Measurements from ENCODE around the gene CST5.
"Not testable (repeated sequence)": the region's sequence is repeated elsewhere in the genome, so short reads cannot be mapped to it uniquely, and the experiment has no call there.

The CST5 gene

DNA sequence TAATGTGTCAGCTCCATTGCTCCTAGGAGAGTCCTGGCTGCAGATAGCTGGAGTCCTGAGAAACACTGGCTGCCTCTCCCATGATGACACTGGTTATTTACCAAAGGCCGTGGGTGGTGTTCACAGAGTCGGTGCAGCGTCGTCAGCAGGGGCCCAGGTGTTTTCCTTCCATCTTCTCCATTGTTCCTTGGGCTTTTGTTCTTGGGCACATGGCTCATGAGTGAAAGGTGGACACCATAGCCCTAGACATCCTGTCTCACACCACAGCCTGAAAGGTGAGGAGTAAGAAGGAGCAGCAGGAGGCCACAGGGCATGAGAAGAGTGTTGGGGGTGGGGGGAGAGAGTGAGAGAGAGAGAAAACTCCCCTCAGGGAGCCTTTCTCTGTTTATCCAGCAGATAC, 9.1 kb downstream of the CST5 start:
- Histone ChIP-seq H3K27ac (no peak overlapping the region), H3K9me3 (no peaks in the 10 kb centered on the region), H3K36me3 (no peaks in the 10 kb centered on the region), H3K4me3 (no peak overlapping the region), H3K27me3 (peaks cover 0 to 3% of the 10 kb centered on the region in 2 donors), H3K4me1 (no peaks in the 10 kb centered on the region)
- TF ChIP-seq, protein P1, sequence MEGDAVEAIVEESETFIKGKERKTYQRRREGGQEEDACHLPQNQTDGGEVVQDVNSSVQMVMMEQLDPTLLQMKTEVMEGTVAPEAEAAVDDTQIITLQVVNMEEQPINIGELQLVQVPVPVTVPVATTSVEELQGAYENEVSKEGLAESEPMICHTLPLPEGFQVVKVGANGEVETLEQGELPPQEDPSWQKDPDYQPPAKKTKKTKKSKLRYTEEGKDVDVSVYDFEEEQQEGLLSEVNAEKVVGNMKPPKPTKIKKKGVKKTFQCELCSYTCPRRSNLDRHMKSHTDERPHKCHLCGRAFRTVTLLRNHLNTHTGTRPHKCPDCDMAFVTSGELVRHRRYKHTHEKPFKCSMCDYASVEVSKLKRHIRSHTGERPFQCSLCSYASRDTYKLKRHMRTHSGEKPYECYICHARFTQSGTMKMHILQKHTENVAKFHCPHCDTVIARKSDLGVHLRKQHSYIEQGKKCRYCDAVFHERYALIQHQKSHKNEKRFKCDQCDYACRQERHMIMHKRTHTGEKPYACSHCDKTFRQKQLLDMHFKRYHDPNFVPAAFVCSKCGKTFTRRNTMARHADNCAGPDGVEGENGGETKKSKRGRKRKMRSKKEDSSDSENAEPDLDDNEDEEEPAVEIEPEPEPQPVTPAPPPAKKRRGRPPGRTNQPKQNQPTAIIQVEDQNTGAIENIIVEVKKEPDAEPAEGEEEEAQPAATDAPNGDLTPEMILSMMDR (IDR thresholded peaks at IDR 0.05), result no peak
- intact Hi-C loops (cut with DNase I; ENCODE audit: low total_unique reads), result no loop called here
- DNase-seq, result no peak

DNA sequence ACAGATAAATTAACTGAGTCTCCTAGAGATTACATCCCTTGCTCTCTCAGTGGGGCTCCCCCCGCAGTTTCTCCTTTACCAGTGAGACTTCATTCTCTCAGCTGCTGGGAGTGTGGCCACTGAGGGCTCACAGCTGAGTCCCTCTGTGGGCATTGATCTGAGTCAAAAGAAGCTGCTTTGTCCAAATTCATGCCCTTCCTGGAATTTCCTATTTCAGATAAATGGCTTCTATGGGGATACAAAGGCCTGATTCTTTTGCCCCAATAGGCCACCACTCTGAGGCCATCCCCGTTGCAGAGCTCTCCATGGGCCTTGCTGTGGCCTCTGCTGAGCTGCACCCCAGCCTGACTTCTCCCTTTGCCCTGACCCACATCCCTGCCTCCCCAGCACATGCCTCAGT, 10.0 kb downstream of the CST5 start:
- Histone ChIP-seq H3K4me3 (no peak overlapping the region), H3K27ac (no peak overlapping the region), H3K27me3 (peaks cover 0 to 3% of the 10 kb centered on the region in 2 donors), H3K36me3 (no peaks in the 10 kb centered on the region), H3K9me3 (no peaks in the 10 kb centered on the region), H3K4me1 (no peaks in the 10 kb centered on the region)
- TF ChIP-seq, protein P1 (IDR thresholded peaks at IDR 0.05), result no peak
- intact Hi-C loops (cut with DNase I; ENCODE audit: low total_unique reads), result no loop called here
- no peak for DNase-seq

DNA sequence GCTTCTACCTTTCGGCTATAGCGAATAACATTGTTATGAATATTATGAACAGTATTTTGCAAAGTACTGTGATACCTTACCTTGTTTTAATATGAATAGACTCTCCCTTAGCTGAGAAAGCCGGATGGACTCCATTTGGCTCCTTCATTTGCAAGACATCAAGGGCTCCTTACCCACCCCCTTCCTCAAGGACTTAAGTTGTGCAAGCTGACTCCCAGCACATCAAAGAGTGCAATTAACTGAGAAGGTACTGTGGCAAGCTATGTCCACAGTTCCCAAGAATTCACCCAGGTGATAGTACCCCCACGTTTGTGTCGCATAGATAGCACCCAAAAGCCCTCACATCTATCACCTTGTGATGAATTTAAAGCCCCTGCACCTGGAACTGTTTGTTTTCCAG, 11.2 kb downstream of the CST5 start:
- intact Hi-C loops (cut with DNase I; ENCODE audit: low total_unique reads), result no loop called here
- Histone ChIP-seq H3K27me3 (peaks cover 0 to 3% of the 10 kb centered on the region in 2 donors), H3K9me3 (peaks cover 0 to under 1% (median 0%) of the 10 kb centered on the region in 3 donors), H3K4me1 (no peaks in the 10 kb centered on the region), H3K4me3 (no peak overlapping the region), H3K27ac (no peak overlapping the region), H3K36me3 (no peaks in the 10 kb centered on the region)
- DNase-seq, result no peak
- TF ChIP-seq, protein P1 (IDR thresholded peaks at IDR 0.05), result no peak

DNA sequence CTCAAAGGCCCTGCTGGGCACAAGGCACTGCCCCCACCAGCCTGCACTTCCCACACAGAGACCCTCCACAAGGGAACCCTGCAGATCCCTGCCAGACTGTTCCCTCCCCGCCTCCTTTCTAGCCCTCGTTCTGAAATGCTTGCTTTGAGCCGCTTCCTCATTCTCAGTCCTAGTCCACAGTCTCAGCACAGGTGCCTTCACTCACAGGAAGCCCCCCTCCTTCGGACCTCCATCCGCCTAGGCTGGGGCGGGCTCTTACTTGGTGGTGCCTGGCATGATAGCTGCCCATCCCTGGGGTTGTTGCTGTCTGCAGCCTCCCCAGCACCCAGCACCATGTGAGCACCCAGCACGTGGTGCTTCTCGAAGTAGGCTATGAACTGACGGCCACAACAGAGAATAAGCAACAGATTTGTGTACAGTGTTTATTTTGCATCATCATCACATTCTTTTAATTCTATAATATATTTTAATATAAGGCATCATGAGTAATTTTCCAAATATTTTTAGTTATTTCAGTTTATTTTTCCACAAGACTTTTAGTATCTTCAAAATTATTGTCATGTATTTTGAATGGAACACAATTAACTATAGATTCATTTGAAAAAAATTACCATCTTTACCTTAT, 12.3 kb downstream of the CST5 start:
- TF ChIP-seq, protein P1 (IDR thresholded peaks at IDR 0.05), result no peak
- Histone ChIP-seq H3K4me1 (no peaks in the 10 kb centered on the region), H3K27ac (no peak overlapping the region), H3K36me3 (no peaks in the 10 kb centered on the region), H3K27me3 (peaks cover 0 to 3% of the 10 kb centered on the region in 2 donors), H3K4me3 (no peak overlapping the region), H3K9me3 (peaks cover 0 to 7% (median 0%) of the 10 kb centered on the region in 3 donors)
- DNase-seq, result no peak
- intact Hi-C loops (cut with DNase I; ENCODE audit: low total_unique reads), result no loop called here

DNA sequence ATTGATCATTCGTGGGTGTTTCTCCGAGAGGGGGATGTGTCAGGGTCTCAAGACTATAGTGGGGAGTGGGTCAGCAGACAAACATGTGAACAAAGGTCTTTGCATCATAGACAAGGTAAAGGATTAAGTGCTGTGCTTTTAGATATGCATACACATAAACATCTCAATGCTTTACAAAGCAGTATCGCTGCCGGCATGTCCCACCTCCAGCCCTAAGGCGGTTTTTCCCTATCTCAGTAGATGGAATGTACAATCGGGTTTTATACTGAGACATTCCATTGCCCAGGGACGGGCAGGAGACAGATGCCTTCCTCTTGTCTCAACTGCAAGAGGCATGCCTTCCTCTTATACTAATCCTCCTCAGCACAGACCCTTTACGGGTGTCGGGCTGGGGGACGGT, 18.8 kb downstream of the CST5 start:
- DNase-seq; H3K27ac ChIP-seq; H3K9me3 ChIP-seq; H3K4me1 ChIP-seq; H3K36me3 ChIP-seq; H3K27me3 ChIP-seq; intact Hi-C loops (cut with DNase I; ENCODE audit: low total_unique reads); H3K4me3 ChIP-seq: not testable (repeated sequence)

DNA sequence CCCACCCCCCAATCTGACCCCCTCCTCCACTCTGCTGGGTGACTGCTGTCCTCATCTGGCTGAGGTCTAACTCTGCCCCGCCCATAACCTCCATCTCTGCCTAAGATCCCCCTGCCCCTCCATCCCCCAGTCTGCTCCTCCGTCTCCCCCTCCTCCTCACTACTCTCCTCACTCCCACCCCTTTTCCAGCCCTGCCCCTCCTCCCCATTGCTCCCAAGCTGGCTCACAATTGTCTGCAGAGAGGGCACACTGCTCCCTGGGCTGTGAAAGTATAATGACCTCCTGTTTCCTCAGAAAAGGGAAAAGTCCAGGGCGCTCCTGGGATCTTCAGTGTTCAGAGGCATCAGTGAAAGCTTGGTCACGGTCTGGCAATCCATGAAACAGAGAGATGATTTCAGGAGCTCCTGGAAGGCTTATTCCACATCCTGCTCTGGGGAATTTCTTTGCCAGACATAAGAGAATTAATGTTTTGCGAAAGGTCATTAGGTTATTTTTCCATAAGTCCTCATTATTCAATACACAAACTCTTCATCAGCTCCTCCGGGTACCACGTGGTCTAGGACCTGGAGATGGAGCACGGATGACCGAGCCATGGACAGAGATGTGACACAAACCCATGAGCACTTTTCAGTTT, 21.5 kb downstream of the CST5 start:
- Histone ChIP-seq H3K27me3 (no peaks in the 10 kb centered on the region), H3K4me1 (no peaks in the 10 kb centered on the region), H3K27ac (no peak overlapping the region), H3K4me3 (no peak overlapping the region), H3K9me3 (peaks cover 0 to 4% (median 0%) of the 10 kb centered on the region in 3 donors), H3K36me3 (no peaks in the 10 kb centered on the region)
- intact Hi-C loops (cut with DNase I; ENCODE audit: low total_unique reads), result no loop called here
- TF ChIP-seq, protein P1 (IDR thresholded peaks at IDR 0.05), result no peak
- DNase-seq, result no peak
